K562 (cell line): ENCODE measurements around the gene EFCAB12. TPM values are rescaled to one million over a fixed set of nuclear protein-coding genes. Genes with fewer than 3 reads are reported as not detected.

Source experiments
- ATAC-seq: fragments of 200-7000 bp; cut with Tn5 transposase; 3 replicates; pipeline ENCODE4 v1.9.1; 2020; ENCODE audit warnings: moderate library complexity
- BruUV-seq: library from RNA; stranded (reverse); fragments of 400-500 nt; replicated peaks from 2 replicates; lab custom pipeline; 2021; lab: Mats Ljungman, UMichigan
- CTCF ChIA-PET: fragments of 300-600 bp; formaldehyde crosslinking; extraction: SDS; loops from one replicate; lab custom pipeline; 2021; ENCODE audit warnings: low intra/inter-chr PET ratio; lab: Yijun Ruan, JAX
- POLR2A ChIA-PET: fragments of 300-600, 350-650 bp; sonication (Branson Sonifier 250); formaldehyde crosslinking; extraction: SDS; loops from one replicate; lab custom pipeline; 2021; ENCODE audit warnings: antibody characterized with exemption, inconsistent platforms; lab: Yijun Ruan, JAX
- DNase-seq, 4 experiments: peaks; one replicate each; pipeline versions ENCODE4 v3.0.0 to v3.0.0-alpha.2; 2011 to 2018; ENCODE audit warnings: low spot score in 3 of 4, mixed read lengths in 3 of 4; ENCODE audit errors: extremely low read depth in 1 of 4
- FAIRE-seq: peaks from 2 replicates; lab custom pipeline; 2011; peaks lifted over from hg19 to GRCh38; lab: Jason Lieb, UNC
- H2AFZ ChIP-seq: 2 replicates; pipeline ENCODE4 v1.6.0; 2011; ENCODE audit warnings: low read depth, low read length, control low read depth, inconsistent platforms
- H3K27ac ChIP-seq: fragments of 200-600 bp; 3 replicates; pipeline ENCODE4 v1.8.0; 2011; ENCODE audit warnings: low read depth, mild to moderate bottlenecking, control low read depth, inconsistent platforms, low read length, moderate library complexity, mixed read lengths; ENCODE audit errors: extremely low read depth
- H3K27me3 ChIP-seq, 2 experiments: fragments of 300-600 bp in 1 of 2; 2 replicates in 1 of 2; 3 replicates in 1 of 2; pipeline versions ENCODE4 v1.6.0 to v1.8.0; 2011; ENCODE audit warnings: inconsistent platforms in 2 of 2, low read length in 2 of 2, mild to moderate bottlenecking in 1 of 2, mixed read lengths in 1 of 2, moderate library complexity in 1 of 2; ENCODE audit not compliant: control insufficient read depth in 2 of 2, insufficient read depth in 2 of 2
- H3K36me3 ChIP-seq: fragments of 300-600 bp; 3 replicates; pipeline ENCODE4 v1.8.0; 2011; ENCODE audit warnings: mild to moderate bottlenecking, low read length, inconsistent platforms; ENCODE audit not compliant: control insufficient read depth, insufficient read depth
- H3K4me1 ChIP-seq, 2 experiments: fragments of 200-600 bp in 1 of 2; replicated peaks in 1 of 2; 2 replicates in 1 of 2; 3 replicates in 1 of 2; pipeline versions ENCODE4 v1.5.1 to v1.8.0; 2011; ENCODE audit warnings: inconsistent platforms in 2 of 2, low read length in 2 of 2, mild to moderate bottlenecking in 1 of 2, mixed read lengths in 1 of 2, moderate library complexity in 1 of 2; ENCODE audit not compliant: control insufficient read depth in 2 of 2, insufficient read depth in 2 of 2
- H3K4me2 ChIP-seq: 2 replicates; pipeline ENCODE4 v1.6.1; 2011; ENCODE audit warnings: low read length, control low read depth, inconsistent platforms, mixed read lengths; ENCODE audit not compliant: insufficient read depth
- H3K4me3 ChIP-seq: fragments of 200-600 bp; sonication (generic), shearing (Covaris generic); 2 replicates; pipeline ENCODE4 v1.5.1; 2016; ENCODE audit warnings: control low read depth, inconsistent platforms
- H3K79me2 ChIP-seq: fragments of 200-600 bp; 3 replicates; pipeline ENCODE4 v1.8.0; 2011; ENCODE audit warnings: low read length, inconsistent platforms; ENCODE audit not compliant: control insufficient read depth, insufficient read depth
- H3K9ac ChIP-seq, 2 experiments: 2 replicates each; pipeline versions ENCODE4 v1.6.0 to v1.6.1; 2011; ENCODE audit warnings: low read depth in 2 of 2, low read length in 2 of 2, control low read depth in 1 of 2, inconsistent platforms in 1 of 2, mild to moderate bottlenecking in 1 of 2, mixed read lengths in 1 of 2; ENCODE audit not compliant: insufficient read depth in 1 of 2
- H3K9me1 ChIP-seq: one replicate; pipeline ENCODE4 v1.6.0; 2011; ENCODE audit warnings: inconsistent platforms, mild to moderate bottlenecking, low read length, moderate library complexity; ENCODE audit not compliant: control insufficient read depth, insufficient read depth
- H3K9me3 ChIP-seq: replicated peaks from 2 replicates; pipeline ENCODE4 v1.5.1; 2011; ENCODE audit warnings: low read depth, low read length, inconsistent platforms; ENCODE audit not compliant: control insufficient read depth, insufficient read depth
- H4K20me1 ChIP-seq: replicated peaks from 2 replicates; pipeline ENCODE4 v1.6.1; 2011; ENCODE audit warnings: low read length, inconsistent platforms, mixed read lengths; ENCODE audit not compliant: control insufficient read depth, insufficient read depth
- ELF1 ChIP-seq: fragments of 200-800 bp; sonication (Bioruptor generic); IDR thresholded peaks from 2 replicates; pipeline ENCODE4 v1.6.1; 2016; ENCODE audit warnings: missing genetic modification characterization, missing compliant biosample characterization
- HMBOX1 ChIP-seq: sonication (generic); IDR thresholded peaks from 2 replicates; pipeline ENCODE4 v1.6.1; 2016
- NFIC ChIP-seq: fragments of 450-650 bp; IDR thresholded peaks from 2 replicates; pipeline ENCODE4 v1.6.1; 2017; ENCODE audit warnings: mild to moderate bottlenecking, inconsistent platforms
- PPARD ChIP-seq: fragments of 250-450 bp; sonication (Bioruptor Pico); IDR thresholded peaks from 2 replicates; pipeline ENCODE4 v1.8.0; 2022; ENCODE audit warnings: inconsistent platforms, mild to moderate bottlenecking, moderate library complexity
- ZNF316 ChIP-seq: fragments of 450-650 bp; IDR thresholded peaks from 2 replicates; pipeline ENCODE4 v1.6.1; 2016
- WGBS: fragments of 100-300 bp; shearing (Covaris generic); methylation state at CpG from one replicate; pipeline ENCODE4 v1.1.6; 2016; ENCODE audit warnings: low coverage, mixed read lengths; ENCODE audit not compliant: insufficient coverage; ENCODE audit errors: missing lambda C conversion rate; 5-methylcytosine and 5-hydroxymethylcytosine counted together
- in situ Hi-C: fragments of 300-500 bp; cut with MboI; formaldehyde crosslinking; loops from 4 replicates; pipeline ENCODE4 v1.15.0; 2018; ENCODE audit warnings: inconsistent platforms, mixed read lengths
- intact Hi-C: fragments of 100-400 bp; cut with micrococcal nuclease; formaldehyde crosslinking; loops from 2 replicates; pipeline ENCODE4 v1.14.2; 2022
- polyA plus RNA-seq, 8 experiments: library from polyadenylated mRNA; depleted of rRNA in 4 of 8; stranded (reverse) in 5 of 8; unstranded in 3 of 8; fragments of >200 nt; fragmentation: Nextera tagmentation in 2 of 8; fragmentation: Illumina TruSeq in 1 of 8; extraction: Ambion mirVana in 2 of 8; extraction: Trizol in 1 of 8; gene quantifications; 2 replicates each; pipeline versions ENCODE4 v1.2.1 to v1.2.3, GENCODE V29; 2011 to 2014; ENCODE audit warnings: inconsistent platforms in 1 of 8, missing spikeins in 1 of 8
- total RNA-seq, 7 experiments: library from RNA; depleted of rRNA in 6 of 7; stranded (reverse); fragments of >200 nt in 6 of 7; fragmentation: Illumina TruSeq in 2 of 7; extraction: Trizol in 2 of 7; gene quantifications; 2 replicates each; pipeline versions ENCODE4 v1.2.1 to v1.2.3, GENCODE V29; 2011 to 2021; ENCODE audit warnings: low replicate concordance in 1 of 7

EFCAB12 gene
- total and polyA plus RNA-seq, 9 of the 15 experiments (the other 6 are each of a cell fraction or from before 2014, with no cell fraction given): 0.08 to 0.95 (median 0.56) TPM; not detected in 1

GRCh38 chr3:129358177-129358771, 70.2 kb downstream of the EFCAB12 start:
- TF ChIP-seq ZNF316 (no peak), PPARD (CRISPR knock-in tag) (no peak), NFIC (peak; percentile 21; the same call in 1 of the 2 replicates), HMBOX1 (no peak), ELF1 (no peak)
- in situ Hi-C loops: no loop called here
- H3K79me2 ChIP-seq: no peaks in the 10 kb centered on the region
- H3K9me3 ChIP-seq: no peaks in the 10 kb centered on the region
- WGBS: 30% methylated on average over 12 of the region's 13 CpGs
- no peaks in the 10 kb centered on the region for H3K9me1 ChIP-seq
- H3K27me3 ChIP-seq: no peaks in the 10 kb centered on the region
- intact Hi-C loops: no loop called here
- no peak overlapping the region for H3K4me2 ChIP-seq
- ATAC-seq (no peak), FAIRE-seq (no peak), DNase-seq (no peak)
- no peak overlapping the region for H3K4me3 ChIP-seq
- ChIA-PET CTCF (no interaction called here), POLR2A (no interaction called here)
- H3K4me1 ChIP-seq: peaks cover 3 to 21% of the 10 kb centered on the region in 2 experiments; a peak in 4 of 5 replicates
- H3K9ac ChIP-seq: 0 out of 4 replicates have a peak overlapping the region, but pooled peaks of 1 of the 2 experiments have one; percentile 13
- no peak overlapping the region for H2AFZ ChIP-seq
- H3K27ac ChIP-seq: no peak overlapping the region
- H3K36me3 ChIP-seq: no peaks in the 10 kb centered on the region
- BruUV-seq: no TSS peak
- no peaks in the 10 kb centered on the region for H4K20me1 ChIP-seq
